ENCODE data around the gene NRXN3. TPM values are rescaled to one million over a fixed set of nuclear protein-coding genes. Genes with fewer than 3 reads are reported as not detected.

NRXN3 gene
- total RNA-seq, 2 donors from 2014 or later, result 1.3 to 2.3 TPM

DNA sequence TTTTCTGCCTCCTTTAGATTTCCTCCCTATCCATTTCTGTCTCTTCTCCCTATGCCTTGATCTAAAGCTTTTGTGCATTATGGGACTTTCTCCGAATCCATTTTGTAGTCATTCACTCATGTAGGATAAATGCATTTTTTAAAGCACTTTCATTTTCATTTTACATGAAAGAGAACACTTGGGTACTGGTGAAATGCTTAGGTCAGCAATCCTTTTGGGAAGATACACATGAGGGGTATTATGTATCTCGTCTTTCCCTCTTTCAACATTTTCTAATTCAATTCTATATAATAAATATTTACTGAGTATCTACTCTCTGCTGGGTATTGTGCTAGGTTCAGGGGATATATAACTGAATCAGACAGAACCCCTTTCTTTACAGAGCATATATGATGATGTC is 577.6 kb downstream of the NRXN3 start:
- WGBS, 2 donors, result 59 to 69% methylated on average over 2 of the region's 2 CpGs
- DNase-seq, result no peak

DNA sequence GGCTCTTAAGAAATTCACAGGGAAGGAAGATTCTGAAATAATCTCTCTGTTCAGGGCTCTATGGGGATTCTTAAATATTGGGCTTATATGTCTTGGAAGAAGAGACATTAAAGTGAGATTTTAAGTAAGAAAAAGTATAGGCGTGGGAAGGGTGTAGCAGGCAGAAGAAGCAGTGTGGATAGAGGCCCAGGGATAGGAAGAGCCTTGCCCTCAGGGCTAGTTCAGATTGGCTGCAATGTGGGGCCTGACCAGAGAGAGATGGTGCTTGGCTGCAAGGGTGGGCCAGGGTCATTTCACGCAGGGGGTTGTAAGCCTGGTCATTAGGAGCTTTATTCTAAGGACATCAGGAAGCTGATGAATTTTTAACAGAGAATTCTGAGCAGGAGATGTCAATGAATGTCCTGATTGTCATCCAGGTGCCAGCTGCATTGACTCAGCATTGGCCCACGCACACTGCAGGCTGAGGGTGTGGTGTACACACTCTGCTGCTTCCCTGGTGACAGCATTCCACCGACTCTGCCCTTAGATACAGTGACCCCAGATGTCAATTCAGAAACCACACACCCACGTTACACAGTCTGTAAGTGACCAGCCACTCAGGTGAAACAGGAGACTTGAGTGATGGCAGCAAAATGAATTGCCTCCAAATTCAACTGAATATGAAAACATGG is 582.5 kb downstream of the NRXN3 start:
- no peaks in the 10 kb centered on the region for H3K9me3 ChIP-seq
- intact Hi-C loops (cut with DNase I), result no loop called here
- TF ChIP-seq, protein P1, sequence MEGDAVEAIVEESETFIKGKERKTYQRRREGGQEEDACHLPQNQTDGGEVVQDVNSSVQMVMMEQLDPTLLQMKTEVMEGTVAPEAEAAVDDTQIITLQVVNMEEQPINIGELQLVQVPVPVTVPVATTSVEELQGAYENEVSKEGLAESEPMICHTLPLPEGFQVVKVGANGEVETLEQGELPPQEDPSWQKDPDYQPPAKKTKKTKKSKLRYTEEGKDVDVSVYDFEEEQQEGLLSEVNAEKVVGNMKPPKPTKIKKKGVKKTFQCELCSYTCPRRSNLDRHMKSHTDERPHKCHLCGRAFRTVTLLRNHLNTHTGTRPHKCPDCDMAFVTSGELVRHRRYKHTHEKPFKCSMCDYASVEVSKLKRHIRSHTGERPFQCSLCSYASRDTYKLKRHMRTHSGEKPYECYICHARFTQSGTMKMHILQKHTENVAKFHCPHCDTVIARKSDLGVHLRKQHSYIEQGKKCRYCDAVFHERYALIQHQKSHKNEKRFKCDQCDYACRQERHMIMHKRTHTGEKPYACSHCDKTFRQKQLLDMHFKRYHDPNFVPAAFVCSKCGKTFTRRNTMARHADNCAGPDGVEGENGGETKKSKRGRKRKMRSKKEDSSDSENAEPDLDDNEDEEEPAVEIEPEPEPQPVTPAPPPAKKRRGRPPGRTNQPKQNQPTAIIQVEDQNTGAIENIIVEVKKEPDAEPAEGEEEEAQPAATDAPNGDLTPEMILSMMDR (IDR thresholded peaks at IDR 0.05), result no peak
- no peak for TF ChIP-seq POLR2A (IDR thresholded peaks at IDR 0.05)
- 47 to 48% methylated on average over 5 of the region's 5 CpGs for WGBS, 2 donors
- H3K27ac ChIP-seq, result peak overlapping the region in 1 of 4 donors; percentile 20
- ATAC-seq (peak; percentile 85), DNase-seq (peak; percentile 27 to 46 (median 38))
- no peaks in the 10 kb centered on the region for H3K27me3 ChIP-seq
- H3K4me3 ChIP-seq, result no peak overlapping the region
- no peaks in the 10 kb centered on the region for H3K36me3 ChIP-seq (replicated peaks in 1 of 2; ENCODE audit: insufficient read depth in 1 of 2, low read depth in 2 of 2)
- no peaks in the 10 kb centered on the region for H3K4me1 ChIP-seq

More for the DNA sequence above, 577.6 kb downstream of the NRXN3 start:
- no peaks in the 10 kb centered on the region for H3K9me3 ChIP-seq
- ATAC-seq, result no peak
- no peak overlapping the region for H3K27ac ChIP-seq
- no peaks in the 10 kb centered on the region for H3K4me1 ChIP-seq
- TF ChIP-seq, protein P1 (IDR thresholded peaks at IDR 0.05), result no peak
- no peak for TF ChIP-seq POLR2A (IDR thresholded peaks at IDR 0.05)
- no peaks in the 10 kb centered on the region for H3K27me3 ChIP-seq
- H3K36me3 ChIP-seq (replicated peaks in 1 of 2; ENCODE audit: insufficient read depth in 1 of 2, low read depth in 2 of 2), result no peaks in the 10 kb centered on the region
- H3K4me3 ChIP-seq, result no peak overlapping the region
- intact Hi-C loops (cut with DNase I), result no loop called here

DNA sequence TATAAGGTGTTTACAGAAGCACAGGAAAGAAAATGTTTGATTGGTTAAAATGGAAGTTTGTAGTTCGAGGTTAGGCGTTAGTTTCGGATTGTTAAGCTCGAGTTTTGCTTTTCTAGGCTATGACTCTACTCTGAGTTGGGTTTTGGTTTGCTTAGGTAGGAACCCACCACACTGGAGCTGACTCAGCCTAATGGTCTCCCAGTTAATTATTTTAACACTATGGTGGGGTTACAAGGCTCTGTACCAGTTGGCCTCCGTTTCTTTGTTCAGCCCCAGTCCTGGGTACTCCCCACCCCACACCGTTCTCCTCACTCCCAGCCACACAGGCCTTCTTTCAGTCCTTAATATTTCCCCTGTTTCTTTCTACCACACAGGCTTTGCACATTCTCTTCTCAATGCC is 583.9 kb downstream of the NRXN3 start:
- 88% methylated on average over 6 of the region's 6 CpGs for WGBS, 2 donors
- Histone ChIP-seq H3K36me3 (replicated peaks in 1 of 2; ENCODE audit: insufficient read depth in 1 of 2, low read depth in 2 of 2) (no peaks in the 10 kb centered on the region), H3K27me3 (no peaks in the 10 kb centered on the region), H3K4me1 (no peaks in the 10 kb centered on the region), H3K9me3 (no peaks in the 10 kb centered on the region), H3K4me3 (no peak overlapping the region), H3K27ac (no peak overlapping the region)
- no peak for ATAC-seq
- TF ChIP-seq, protein P1 (IDR thresholded peaks at IDR 0.05), result no peak
- no peak for TF ChIP-seq POLR2A (IDR thresholded peaks at IDR 0.05)
- no peak for DNase-seq
- intact Hi-C loops (cut with DNase I), result no loop called here

DNA sequence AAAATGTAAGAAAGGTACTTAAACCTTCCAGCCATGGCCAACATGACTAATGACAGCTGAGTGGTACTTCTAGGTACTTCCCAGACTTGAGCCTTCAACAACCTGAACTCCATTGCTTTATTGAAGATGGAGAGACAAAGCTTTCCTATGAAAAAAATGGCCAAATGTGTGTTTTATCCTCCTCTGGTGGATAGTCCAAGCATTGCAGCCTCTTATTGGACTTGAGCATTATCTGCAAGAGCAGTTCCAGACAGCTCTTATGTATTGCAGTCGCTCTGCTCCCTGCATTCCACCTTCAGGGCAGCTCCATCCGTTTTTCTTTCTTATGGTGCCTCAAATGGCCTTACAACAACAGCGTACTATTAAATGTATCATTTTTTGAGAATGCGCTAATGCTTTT is 588.2 kb downstream of the NRXN3 start:
- Histone ChIP-seq H3K36me3 (replicated peaks in 1 of 2; ENCODE audit: insufficient read depth in 1 of 2, low read depth in 2 of 2) (no peaks in the 10 kb centered on the region), H3K4me1 (no peaks in the 10 kb centered on the region), H3K9me3 (no peaks in the 10 kb centered on the region), H3K4me3 (no peak overlapping the region), H3K27ac (no peak overlapping the region), H3K27me3 (no peaks in the 10 kb centered on the region)
- 55 to 64% methylated on average over 4 of the region's 4 CpGs for WGBS, 2 donors
- TF ChIP-seq, protein P1 (IDR thresholded peaks at IDR 0.05), result peak in 6 of 7 experiments; percentile 25 to 45 (median 40)
- TF ChIP-seq POLR2A (IDR thresholded peaks at IDR 0.05), result no peak
- ATAC-seq, result no peak
- peak in 1 of 4 donors; percentile 6 for DNase-seq
- intact Hi-C loops (cut with DNase I), result no loop called here

DNA sequence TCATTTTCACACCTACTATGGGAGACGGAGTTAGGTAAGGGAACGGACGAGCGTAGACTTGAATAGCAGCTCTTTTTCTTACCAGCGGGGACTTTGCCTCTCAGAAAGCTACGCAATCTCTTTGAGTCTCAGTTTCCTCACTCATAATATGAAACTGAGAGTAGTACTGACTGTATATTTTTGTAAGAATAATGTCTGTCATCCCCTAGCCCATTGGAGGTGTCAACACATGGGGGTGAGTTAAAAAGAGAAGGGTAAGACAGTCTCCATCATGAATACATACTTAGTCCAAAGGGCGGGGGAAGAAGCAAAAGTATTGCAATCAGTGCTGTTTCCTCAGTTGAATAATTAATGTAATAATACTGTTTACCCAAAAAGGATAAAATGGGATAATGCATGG is 592.2 kb downstream of the NRXN3 start:
- intact Hi-C loops (cut with DNase I), result no loop called here
- WGBS, 2 donors, result 80 to 81% methylated on average over 7 of the region's 7 CpGs
- TF ChIP-seq POLR2A (IDR thresholded peaks at IDR 0.05), result no peak
- Histone ChIP-seq H3K27ac (no peak overlapping the region), H3K4me1 (peaks cover 12% of the 10 kb centered on the region), H3K27me3 (no peaks in the 10 kb centered on the region), H3K4me3 (no peak overlapping the region), H3K9me3 (no peaks in the 10 kb centered on the region), H3K36me3 (replicated peaks in 1 of 2; ENCODE audit: insufficient read depth in 1 of 2, low read depth in 2 of 2) (no peaks in the 10 kb centered on the region)
- ATAC-seq (no peak), DNase-seq (no peak)

Data from body of pancreas (tissue), 4 donors.